Keratinocyte (primary cell): Measurements from ENCODE around the gene FOXK2. TPM values are rescaled to one million over a fixed set of nuclear protein-coding genes. Genes with fewer than 3 reads are reported as not detected.

ENCODE experiments used
- DNase-seq: peaks from one replicate; pipeline ENCODE4 v3.0.0-alpha.2; 2011; ENCODE audit warnings: low read depth, missing footprints, low spot score
- FAIRE-seq: peaks from 2 replicates; lab custom pipeline; 2011; peaks lifted over from hg19 to GRCh38; lab: Jason Lieb, UNC
- H2AFZ ChIP-seq: 2 replicates; pipeline ENCODE4 v1.6.0; 2012; ENCODE audit warnings: low read length, control low read depth, inconsistent platforms; ENCODE audit not compliant: control insufficient read depth
- H3K27ac ChIP-seq: 2 replicates; pipeline ENCODE4 v1.5.1; 2011; ENCODE audit warnings: low read length; ENCODE audit not compliant: control insufficient read depth, insufficient read depth
- H3K27me3 ChIP-seq: 3 replicates; pipeline ENCODE4 v1.6.0; 2011; ENCODE audit warnings: low read length; ENCODE audit not compliant: control insufficient read depth, insufficient read depth; ENCODE audit errors: extremely low read depth
- H3K36me3 ChIP-seq, 2 experiments: 2 replicates in 1 of 2; 3 replicates in 1 of 2; pipeline ENCODE4 v1.5.1; 2011; ENCODE audit warnings: low read length in 2 of 2, mild to moderate bottlenecking in 1 of 2; ENCODE audit not compliant: control insufficient read depth in 2 of 2, insufficient read depth in 2 of 2; ENCODE audit errors: extremely low read depth in 1 of 2
- H3K4me1 ChIP-seq: 3 replicates; pipeline ENCODE4 v1.5.1; 2011; ENCODE audit warnings: low read length; ENCODE audit not compliant: control insufficient read depth, insufficient read depth; ENCODE audit errors: extremely low read depth
- H3K4me2 ChIP-seq: 3 replicates; pipeline ENCODE4 v1.6.0; 2011; ENCODE audit warnings: low read depth, low read length; ENCODE audit not compliant: control insufficient read depth, insufficient read depth; ENCODE audit errors: extremely low read depth
- H3K4me3 ChIP-seq, 3 experiments: fragments of 200-600 bp in 1 of 3; sonication (generic) in 1 of 3; 2 replicates in 2 of 3; 3 replicates in 1 of 3; pipeline ENCODE4 v1.5.1; 2011 to 2016; ENCODE audit warnings: low read length in 3 of 3, mild to moderate bottlenecking in 3 of 3, control low read depth in 2 of 3, inconsistent platforms in 1 of 3, low read depth in 1 of 3, mixed read lengths in 1 of 3, mixed run types in 1 of 3, moderate library complexity in 1 of 3; ENCODE audit not compliant: control insufficient read depth in 2 of 3, insufficient read depth in 2 of 3; ENCODE audit errors: extremely low read depth in 1 of 3
- H3K79me2 ChIP-seq: 2 replicates; pipeline ENCODE4 v1.6.0; 2012; ENCODE audit warnings: low read length; ENCODE audit not compliant: control insufficient read depth, insufficient read depth
- H3K9ac ChIP-seq: 3 replicates; pipeline ENCODE4 v1.6.0; 2011; ENCODE audit warnings: low read length; ENCODE audit not compliant: control insufficient read depth, insufficient read depth; ENCODE audit errors: extremely low read depth
- H3K9me1 ChIP-seq: 3 replicates; pipeline ENCODE4 v1.6.0; 2011; ENCODE audit warnings: low read length; ENCODE audit not compliant: control insufficient read depth, insufficient read depth; ENCODE audit errors: extremely low read depth
- H3K9me3 ChIP-seq: 2 replicates; pipeline ENCODE4 v1.5.1; 2012; ENCODE audit warnings: low read depth, low read length; ENCODE audit not compliant: control insufficient read depth
- H4K20me1 ChIP-seq: 3 replicates; pipeline ENCODE4 v1.6.0; 2011; ENCODE audit warnings: low read length; ENCODE audit not compliant: control insufficient read depth, insufficient read depth; ENCODE audit errors: extremely low read depth
- CTCF ChIP-seq, 3 experiments: IDR thresholded peaks in 1 of 3; conservative IDR thresholded peaks in 1 of 3; optimal IDR thresholded peaks in 1 of 3; 2 replicates in 2 of 3; 3 replicates in 1 of 3; pipeline versions ENCODE3 to v1.5.1; 2011; ENCODE audit warnings: low read length in 3 of 3, mild to moderate bottlenecking in 3 of 3, moderate library complexity in 2 of 3, control low read depth in 1 of 3, inconsistent platforms in 1 of 3; ENCODE audit not compliant: insufficient read depth in 2 of 3; ENCODE audit errors: extremely low read depth in 1 of 3
- EZH2 ChIP-seq: IDR thresholded peaks from one replicate; pipeline ENCODE4 v1.6.1; 2012; ENCODE audit warnings: inconsistent platforms, mild to moderate bottlenecking, low read length, moderate library complexity
- dilution Hi-C: fragments of 300-500 bp; cut with MboI; formaldehyde crosslinking; loops from one replicate; pipeline ENCODE4 v1.7.0; 2020; ENCODE audit warnings: low sequenced_read_pairs; ENCODE audit not compliant: extremely low pct_ligation_motif_present
- polyA plus RNA-seq, 5 experiments: library from polyadenylated mRNA; depleted of rRNA in 3 of 5; stranded (reverse) in 3 of 5; stranded (forward) in 1 of 5; unstranded in 1 of 5; fragments of >200 nt; gene quantifications; 1 replicate in 1 of 5; 2 replicates in 3 of 5; 3 replicates in 1 of 5; pipeline versions ENCODE4 v1.2.1 to v1.2.3, GENCODE V29; 2011 to 2012; ENCODE audit warnings: missing spikeins in 2 of 5, low read depth in 1 of 5, low replicate concordance in 1 of 5

The FOXK2 gene
- polyA plus RNA-seq, 1 donor (not counting 4 experiments of a cell fraction or from before 2014, with no cell fraction given): 43.9 TPM

- Histone ChIP-seq H3K9me1 (no peaks in the 10 kb centered on the region), H3K36me3 (no peaks in the 10 kb centered on the region), H2AFZ (no peak overlapping the region), H3K4me3 (no peak overlapping the region), H3K27me3 (no peaks in the 10 kb centered on the region), H3K79me2 (peaks cover 25% of the 10 kb centered on the region), H3K4me1 (peaks cover 10% of the 10 kb centered on the region), H3K4me2 (no peak overlapping the region), H3K9me3 (no peaks in the 10 kb centered on the region), H4K20me1 (peaks cover 8% of the 10 kb centered on the region), H3K27ac (no peak overlapping the region), H3K9ac (no peak overlapping the region)
- FAIRE-seq (no peak), DNase-seq (no peak)
- dilution Hi-C loops: no loop called here
- no peak for TF ChIP-seq CTCF (optimal IDR thresholded peaks at IDR 0.05 in 1 of 3, IDR thresholded peaks at IDR 0.05 in 1 of 3, conservative IDR thresholded peaks at IDR 0.05 in 1 of 3; ENCODE audit: extremely low read depth in 1 of 3, insufficient read depth in 2 of 3, low read length in 3 of 3)
- no peak for TF ChIP-seq EZH2
These were observed 131.2 kb downstream of the FOXK2 start for GRCh38 chr17:82650723-82651122.

GRCh38 chr17:82653651-82654528 is 134.4 kb downstream of the FOXK2 start:
- Histone ChIP-seq H3K4me3 (no peak overlapping the region), H4K20me1 (no peaks in the 10 kb centered on the region), H3K27ac (no peak overlapping the region), H3K9me1 (no peaks in the 10 kb centered on the region), H3K27me3 (no peaks in the 10 kb centered on the region), H3K36me3 (peaks cover 0 to 1% of the 10 kb centered on the region in 2 experiments), H3K9ac (no peak overlapping the region), H3K4me2 (no peak overlapping the region), H2AFZ (no peak overlapping the region), H3K79me2 (no peaks in the 10 kb centered on the region), H3K9me3 (no peaks in the 10 kb centered on the region), H3K4me1 (peaks cover 3% of the 10 kb centered on the region)
- no peak for TF ChIP-seq CTCF (optimal IDR thresholded peaks at IDR 0.05 in 1 of 3, IDR thresholded peaks at IDR 0.05 in 1 of 3, conservative IDR thresholded peaks at IDR 0.05 in 1 of 3; ENCODE audit: extremely low read depth in 1 of 3, insufficient read depth in 2 of 3, low read length in 3 of 3)
- no peak for TF ChIP-seq EZH2
- no peak for DNase-seq
- dilution Hi-C loops: no loop called here
- FAIRE-seq: no peak

Other genes with a start within 250 kb of the FOXK2 start
- gene CSNK1D, start 246.0 kb upstream of the FOXK2 start, polyA plus RNA-seq: 61.8 to 173 TPM (median 86.0 TPM) in 3 replicates
- 0.05 TPM in 1 of 3 replicates, not detected in the others for gene CD7, start 202.1 kb upstream of the FOXK2 start, polyA plus RNA-seq
- gene SECTM1, start 186.0 kb upstream of the FOXK2 start, polyA plus RNA-seq: 1.7 to 2.2 TPM (median 2.0 TPM) in 3 replicates
- gene TEX19, start 160.5 kb upstream of the FOXK2 start, polyA plus RNA-seq: 0.06 TPM in 1 of 3 replicates, not detected in the others
- gene UTS2R, start 148.0 kb upstream of the FOXK2 start, polyA plus RNA-seq: not detected in 3 replicates
- 5.6 to 7.8 TPM (median 6.6 TPM) in 3 replicates for gene HEXD, start 101.4 kb upstream of the FOXK2 start, polyA plus RNA-seq
- 10.8 to 21.6 TPM (median 15.3 TPM) in 3 replicates for gene OGFOD3, start 101.1 kb upstream of the FOXK2 start, polyA plus RNA-seq
- 30.2 to 36.0 TPM (median 34.2 TPM) in 3 replicates for gene CYBC1, start 69.0 kb upstream of the FOXK2 start, polyA plus RNA-seq
- gene NARF, start 61.0 kb upstream of the FOXK2 start, polyA plus RNA-seq: 31.9 to 36.8 TPM (median 32.9 TPM) in 3 replicates
- 77.2 to 92.4 TPM (median 89.2 TPM) in 3 replicates for gene WDR45B, start 128.7 kb downstream of the FOXK2 start, polyA plus RNA-seq
- gene RAB40B, start 179.0 kb downstream of the FOXK2 start, polyA plus RNA-seq: 10.6 to 15.1 TPM (median 11.4 TPM) in 3 replicates
- 24.7 to 26.2 TPM (median 25.7 TPM) in 3 replicates for gene FN3KRP, start 197.0 kb downstream of the FOXK2 start, polyA plus RNA-seq
- 0.10 to 0.35 TPM (median 0.32 TPM) in 3 replicates for gene FN3K, start 215.9 kb downstream of the FOXK2 start, polyA plus RNA-seq
- gene TBCD, start 232.3 kb downstream of the FOXK2 start, polyA plus RNA-seq: 30.1 to 51.5 TPM (median 36.2 TPM) in 3 replicates